Fibroblast of upper back skin (primary cell): ENCODE results near the gene CHRM4.
A peak's percentile ranks its signal among the peaks of the same experiment; 100 is the strongest.
"Not testable (repeated sequence)": the region's sequence is repeated elsewhere in the genome, so short reads cannot be mapped to it uniquely, and the experiment has no call there.

Source experiments
- DNase-seq: peaks from one replicate; pipeline ENCODE4 v3.0.0-alpha.2; 2013

Gene CHRM4

DNA sequence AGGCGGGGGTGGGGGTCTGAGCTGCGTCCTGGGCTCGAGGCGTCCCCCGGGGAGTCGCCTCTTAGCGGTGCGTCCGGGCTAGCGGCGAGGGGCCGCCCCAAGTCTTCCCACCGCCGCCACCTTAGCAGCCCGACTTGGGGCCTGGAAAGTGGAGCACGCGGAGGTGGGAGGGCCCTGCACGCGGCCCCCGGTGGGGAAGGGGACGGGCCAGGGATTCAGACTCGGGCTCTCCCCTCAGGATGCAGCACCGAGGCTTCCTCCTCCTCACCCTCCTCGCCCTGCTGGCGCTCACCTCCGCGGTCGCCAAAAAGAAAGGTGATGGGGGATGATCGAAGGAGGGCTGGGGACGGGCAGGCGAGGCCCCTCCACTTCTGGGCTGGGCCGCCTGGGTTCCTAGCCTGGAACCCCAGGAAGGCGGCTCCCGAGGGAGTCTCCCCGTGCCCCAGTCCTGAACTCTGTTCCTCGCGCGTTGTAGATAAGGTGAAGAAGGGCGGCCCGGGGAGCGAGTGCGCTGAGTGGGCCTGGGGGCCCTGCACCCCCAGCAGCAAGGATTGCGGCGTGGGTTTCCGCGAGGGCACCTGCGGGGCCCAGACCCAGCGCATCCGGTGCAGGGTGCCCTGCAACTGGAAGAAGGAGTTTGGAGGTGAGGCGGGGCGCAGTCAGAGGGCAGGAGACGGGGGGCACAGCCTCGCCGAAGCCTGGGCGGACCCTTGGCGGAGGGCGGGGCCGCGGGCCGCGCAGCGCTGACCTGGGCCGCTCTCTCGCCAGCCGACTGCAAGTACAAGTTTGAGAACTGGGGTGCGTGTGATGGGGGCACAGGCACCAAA lies 9.5 kb downstream of the CHRM4 start:
- no peak for DNase-seq

DNA sequence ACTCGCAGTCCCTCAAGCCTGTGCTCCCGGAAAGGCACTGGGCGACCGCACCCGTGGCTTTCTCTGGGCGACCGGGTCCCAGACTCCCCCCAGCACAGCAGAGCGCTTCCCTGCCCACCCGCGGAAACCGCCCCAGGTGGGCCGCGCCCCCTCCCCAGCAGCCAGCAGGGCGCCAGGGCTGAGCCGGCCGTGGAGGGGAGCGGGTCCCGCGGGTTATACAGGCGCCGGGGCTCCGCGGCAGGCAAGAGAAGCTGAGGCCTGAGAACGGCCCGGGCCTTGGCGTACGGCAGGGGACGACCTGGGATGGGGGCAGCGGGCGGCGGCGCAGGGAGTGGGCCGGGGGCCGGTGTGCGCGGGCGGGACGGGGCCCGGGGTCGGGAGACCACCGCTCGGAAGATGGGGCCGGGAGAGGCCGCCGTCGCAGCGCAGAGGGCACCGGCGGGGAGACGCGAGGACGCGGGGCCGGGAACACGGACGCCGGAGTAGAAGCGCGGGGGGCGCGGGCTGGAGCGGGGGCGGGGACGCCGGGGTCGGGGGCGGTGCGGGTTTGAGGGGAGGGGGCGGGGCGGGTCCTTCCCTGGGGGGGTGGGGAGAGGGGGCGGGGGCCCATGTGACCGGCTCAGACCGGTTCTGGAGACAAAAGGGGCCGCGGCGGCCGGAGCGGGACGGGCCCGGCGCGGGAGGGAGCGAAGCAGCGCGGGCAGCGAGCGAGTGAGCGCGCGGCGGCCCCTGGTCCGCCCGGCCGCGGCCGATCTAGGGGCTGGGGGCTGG lies 10.3 kb downstream of the CHRM4 start, which contains the start of gene MDK:
MDK (plus strand) TSS at position 622 of the 771 bp plus-strand sequence. CDS start 389 bp downstream, outside the sequence.
- DNase-seq: no peak

DNA sequence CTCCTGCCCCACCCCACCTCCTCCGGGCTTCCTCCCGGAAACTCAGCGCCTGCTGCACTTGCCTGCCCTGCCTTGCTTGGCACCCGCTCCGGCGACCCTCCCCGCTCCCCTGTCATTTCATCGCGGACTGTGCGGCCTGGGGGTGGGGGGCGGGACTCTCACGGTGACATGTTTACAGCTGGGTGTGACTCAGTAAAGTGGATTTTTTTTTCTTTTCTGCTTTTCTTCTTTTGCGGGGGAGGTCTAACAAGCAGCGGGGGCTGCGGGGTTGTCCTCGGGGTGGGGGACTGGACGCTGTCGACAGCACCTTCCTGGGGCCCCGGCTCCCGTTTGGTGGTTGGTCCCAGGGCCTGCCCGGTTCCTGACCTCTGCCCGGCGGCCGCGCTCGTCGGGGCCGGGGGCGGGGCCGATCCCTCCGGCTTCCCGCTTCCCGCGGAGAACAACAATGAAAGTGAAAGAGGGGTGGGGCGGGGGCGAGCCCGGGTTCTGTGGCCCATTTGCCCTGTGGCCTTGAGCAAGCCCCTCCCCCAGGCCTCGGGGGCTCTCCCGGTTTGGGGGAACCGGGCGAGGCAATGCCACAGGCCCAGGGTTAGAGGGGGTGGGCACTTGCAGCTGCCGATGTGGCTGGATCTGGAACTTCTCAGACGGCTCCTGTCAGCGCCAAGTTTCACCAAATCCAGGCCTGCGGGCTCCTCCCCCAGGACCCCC lies 11.1 kb downstream of the CHRM4 start:
- DNase-seq: no peak

DNA sequence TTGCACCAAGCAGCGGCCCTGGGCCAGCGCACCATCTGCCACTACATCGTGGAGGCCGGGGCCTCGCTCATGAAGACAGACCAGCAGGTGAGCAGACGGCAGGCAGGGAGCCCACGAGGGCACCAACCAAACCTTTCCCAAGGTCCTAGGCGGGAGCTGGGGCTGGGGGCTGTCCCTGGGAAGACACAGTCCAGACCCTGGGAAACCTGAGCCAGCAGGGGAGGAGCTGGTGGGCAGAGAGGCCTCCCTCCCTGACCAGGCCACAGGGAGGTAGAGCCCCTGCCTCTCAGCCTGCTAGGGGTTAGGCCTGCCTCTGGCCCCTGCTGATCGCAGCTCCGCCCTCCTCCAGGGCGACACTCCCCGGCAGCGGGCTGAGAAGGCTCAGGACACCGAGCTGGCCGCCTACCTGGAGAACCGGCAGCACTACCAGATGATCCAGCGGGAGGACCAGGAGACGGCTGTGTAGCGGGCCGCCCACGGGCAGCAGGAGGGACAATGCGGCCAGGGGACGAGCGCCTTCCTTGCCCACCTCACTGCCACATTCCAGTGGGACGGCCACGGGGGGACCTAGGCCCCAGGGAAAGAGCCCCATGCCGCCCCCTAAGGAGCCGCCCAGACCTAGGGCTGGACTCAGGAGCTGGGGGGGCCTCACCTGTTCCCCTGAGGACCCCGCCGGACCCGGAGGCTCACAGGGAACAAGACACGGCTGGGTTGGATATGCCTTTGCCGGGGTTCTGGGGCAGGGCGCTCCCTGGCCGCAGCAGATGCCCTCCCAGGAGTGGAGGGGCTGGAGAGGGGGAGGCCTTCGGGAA lies 11.9 kb downstream of the CHRM4 start:
- DNase-seq: not testable (repeated sequence)

DNA sequence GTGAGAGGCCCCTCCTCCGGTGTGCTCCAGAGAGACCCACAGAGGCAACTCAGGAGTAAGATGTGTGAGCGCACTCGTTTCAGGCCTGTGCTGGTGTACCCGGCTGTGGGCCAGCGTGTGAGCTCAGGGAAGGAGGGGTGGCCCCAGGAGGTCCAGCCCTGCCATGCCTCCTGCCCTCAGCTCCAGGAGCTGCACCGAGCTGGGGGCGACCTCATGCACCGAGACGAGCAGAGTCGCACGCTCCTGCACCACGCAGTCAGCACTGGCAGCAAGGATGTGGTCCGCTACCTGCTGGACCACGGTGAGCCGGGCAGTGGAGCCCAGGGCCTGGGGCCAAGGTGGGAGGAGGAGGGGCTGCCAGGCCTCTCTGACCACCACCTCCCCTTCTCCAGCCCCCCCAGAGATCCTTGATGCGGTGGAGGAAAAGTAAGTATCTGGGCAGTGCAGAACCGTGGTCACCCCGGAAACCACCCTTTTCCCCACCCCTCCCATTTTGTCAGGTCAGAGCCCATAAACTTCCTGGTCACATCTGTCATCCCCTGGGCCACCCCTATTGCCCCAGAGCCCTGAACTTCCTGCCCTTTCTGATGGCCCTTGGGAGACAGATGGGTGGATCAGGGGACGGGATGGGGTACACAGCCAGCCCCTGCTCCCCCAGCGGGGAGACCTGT lies 12.6 kb downstream of the CHRM4 start:
- no peak for DNase-seq

DNA sequence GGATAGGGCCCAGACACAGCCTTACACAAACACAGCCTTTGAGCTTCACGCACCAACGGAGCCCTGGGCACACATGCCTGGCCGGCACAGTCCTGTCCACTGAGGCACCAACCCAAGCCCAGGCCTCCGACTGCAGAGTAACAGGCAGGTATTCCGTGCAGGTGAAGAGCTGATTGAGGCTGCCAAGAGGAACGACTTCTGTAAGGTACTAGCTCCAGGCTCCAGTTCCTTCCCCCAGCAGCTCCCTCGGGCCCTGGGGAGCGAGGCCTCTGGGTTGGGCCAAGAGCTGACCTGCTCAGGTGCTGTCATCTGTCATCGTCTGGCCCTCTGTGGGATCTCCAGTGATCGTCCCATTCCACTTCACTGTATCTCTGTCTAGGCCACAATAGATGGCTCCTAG lies 13.3 kb downstream of the CHRM4 start:
- DNase-seq: no peak

DNA sequence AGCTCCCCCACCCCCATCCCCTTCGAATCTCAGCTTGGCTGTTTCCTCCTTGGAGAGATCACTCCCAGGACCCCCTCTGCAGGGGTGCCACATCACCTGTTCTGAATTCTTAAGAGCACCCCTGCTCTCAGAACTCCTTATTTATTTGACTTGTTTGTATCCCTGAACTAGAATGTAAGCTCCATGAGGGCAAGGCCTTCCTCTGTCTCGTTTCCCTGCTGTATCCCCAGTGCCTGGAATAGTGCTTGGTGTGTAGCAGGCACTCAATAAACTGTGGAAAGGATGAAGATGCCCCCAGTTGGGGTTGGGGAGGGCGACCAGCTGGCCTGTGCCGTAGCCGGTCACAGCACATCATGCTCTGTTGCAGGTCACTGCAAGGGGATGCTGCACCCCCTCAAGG lies 13.7 kb downstream of the CHRM4 start:
- DNase-seq: no peak

DNA sequence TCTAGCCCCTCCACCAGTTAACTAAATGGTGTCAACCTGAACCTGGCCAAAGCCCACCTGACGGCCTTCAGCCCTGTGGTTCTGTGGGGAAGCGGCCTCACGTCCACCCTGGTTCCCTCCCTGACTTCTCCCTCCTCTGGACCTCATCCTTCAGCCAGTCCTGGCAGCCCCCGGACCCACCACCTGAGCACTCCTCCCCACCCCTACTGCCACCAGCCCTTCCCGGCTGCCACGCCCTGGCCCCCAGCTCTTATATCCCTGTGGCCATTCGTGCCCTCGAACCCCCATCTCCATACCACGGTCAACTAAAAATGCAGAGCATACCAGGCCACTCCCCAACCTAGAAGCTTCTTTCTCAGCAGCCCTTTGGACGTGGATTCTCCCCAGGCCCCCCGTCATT lies 14.3 kb downstream of the CHRM4 start:
- DNase-seq: no peak

DNA sequence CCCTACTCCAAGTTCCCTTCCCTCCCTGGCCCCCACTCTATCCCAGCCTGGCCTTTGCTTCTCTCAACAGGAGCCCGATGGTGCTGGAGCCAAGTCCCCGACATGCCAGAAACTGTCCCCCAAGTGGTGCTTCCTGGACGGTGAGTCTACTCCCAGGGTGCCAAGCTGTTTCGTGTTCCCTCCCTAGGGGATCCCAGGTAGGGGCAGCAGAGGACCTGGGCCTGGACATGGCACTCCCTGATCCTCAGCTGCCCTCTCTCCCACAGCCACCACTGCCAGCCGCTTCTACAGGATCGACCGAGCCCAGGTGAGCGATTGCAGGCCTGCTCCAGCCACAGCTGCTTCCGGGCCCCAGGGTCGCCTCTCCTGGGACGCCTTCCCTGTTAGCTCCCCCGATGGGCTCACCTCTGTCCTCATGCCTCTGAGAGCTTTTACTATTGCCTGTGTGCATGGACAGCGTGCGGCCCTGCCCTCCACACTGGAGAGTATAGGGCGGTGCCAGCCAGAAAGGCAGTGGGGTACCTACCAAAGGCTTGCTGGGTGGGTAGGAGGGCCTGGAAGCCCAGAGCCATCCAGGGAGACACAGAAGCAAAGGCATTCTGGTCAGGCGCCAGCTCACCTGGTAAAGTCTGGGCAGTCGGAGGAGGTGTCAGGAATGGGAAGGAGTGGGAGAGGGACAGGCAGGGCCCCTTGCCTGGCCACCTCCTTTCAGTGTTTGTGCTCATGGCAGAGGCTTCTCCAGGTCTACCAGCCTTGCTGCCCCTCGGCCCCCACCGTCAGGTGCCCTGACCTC lies 15.1 kb downstream of the CHRM4 start:
- DNase-seq: no peak

DNA sequence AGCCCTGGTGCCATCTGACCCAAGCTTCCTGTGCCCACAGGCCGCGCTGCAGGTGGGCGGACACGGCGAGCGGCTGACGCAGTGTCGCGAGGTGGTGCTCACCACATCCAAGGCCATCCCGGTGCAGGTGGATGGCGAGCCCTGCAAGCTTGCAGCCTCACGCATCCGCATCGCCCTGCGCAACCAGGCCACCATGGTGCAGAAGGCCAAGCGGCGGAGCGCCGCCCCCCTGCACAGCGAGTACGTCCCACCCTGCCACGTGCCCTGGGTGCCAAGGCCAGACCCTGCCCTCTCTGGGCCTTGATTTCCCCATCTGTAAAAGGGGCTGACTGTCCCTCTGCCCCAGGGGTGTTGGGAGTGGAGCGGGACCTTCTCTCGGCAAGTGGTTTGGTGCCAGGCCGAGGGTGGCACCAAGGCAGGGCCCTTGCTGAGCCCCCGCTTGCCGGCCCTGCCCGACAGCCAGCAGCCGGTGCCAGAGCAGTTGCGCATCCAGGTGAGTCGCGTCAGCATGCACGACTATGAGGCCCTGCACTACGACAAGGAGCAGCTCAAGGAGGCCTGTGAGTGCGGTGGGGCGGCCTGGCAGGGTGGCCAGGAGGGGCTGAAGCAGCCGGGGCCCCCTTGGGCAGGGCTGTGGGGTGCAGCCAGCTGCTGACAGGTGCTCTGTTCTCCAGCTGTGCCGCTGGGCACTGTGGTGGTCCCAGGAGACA lies 16.0 kb downstream of the CHRM4 start:
- no peak for DNase-seq

DNA sequence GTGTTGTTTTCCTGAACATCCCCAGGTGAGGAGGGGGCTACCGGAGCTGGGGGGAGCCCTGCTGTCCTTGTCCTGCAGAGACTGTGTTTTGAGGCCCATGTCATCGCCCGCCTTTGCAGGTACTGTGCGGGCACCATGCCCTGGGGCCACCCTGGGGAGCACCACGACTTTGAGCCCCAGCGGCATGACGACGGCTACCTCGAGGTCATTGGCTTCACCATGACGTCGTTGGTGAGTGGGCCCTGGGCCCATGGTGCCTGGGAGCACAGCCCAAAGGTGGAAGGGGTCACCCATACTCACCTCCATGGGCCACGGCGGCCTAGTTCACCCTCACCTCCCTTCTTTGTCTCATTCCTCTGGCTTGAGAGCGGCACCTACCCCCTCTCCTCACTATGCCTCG lies 16.8 kb downstream of the CHRM4 start:
- no peak for DNase-seq

DNA sequence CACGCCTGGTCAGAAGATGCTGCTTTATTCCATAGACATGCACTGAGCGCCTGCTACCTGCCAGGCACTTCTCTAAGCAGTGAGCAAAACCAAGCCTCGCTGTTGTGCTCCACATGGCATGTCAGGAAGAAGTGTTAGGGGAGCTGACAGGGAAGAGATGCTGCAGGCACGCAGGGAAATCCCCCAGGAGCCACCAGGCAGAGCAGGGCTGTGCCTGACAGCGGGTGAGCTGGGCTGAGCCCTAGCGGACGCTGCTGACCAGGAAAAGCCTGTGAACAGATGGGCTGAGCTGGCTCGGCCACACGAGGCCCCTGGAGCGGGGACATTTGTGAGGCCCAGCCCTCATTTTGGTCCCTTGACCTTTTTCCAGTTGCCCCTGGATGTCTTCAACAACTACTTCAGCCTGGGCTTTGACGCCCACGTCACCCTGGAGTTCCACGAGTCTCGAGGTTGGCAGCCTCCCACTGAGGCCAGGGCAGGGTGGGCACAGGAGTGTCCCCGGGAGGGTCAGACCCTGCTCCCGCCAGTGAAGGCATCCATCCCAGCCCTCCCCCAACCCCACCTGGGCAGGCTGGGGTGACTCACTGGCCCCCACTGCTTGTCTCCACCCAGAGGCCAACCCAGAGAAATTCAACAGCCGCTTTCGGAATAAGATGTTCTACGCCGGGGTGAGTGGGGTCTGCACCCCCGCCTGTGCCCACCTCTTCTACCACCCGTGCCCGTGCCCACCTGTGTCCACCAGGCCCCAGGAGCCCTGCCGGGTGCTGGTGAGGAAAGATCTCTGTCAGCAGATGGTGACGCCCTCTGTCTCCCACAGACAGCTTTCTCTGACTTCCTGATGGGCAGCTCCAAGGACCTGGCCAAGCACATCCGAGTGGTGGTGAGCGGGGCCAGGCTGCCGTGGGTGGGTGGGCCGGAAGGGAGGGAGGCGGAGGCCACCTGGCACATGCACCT lies 17.5 kb downstream of the CHRM4 start:
- no peak for DNase-seq

DNA sequence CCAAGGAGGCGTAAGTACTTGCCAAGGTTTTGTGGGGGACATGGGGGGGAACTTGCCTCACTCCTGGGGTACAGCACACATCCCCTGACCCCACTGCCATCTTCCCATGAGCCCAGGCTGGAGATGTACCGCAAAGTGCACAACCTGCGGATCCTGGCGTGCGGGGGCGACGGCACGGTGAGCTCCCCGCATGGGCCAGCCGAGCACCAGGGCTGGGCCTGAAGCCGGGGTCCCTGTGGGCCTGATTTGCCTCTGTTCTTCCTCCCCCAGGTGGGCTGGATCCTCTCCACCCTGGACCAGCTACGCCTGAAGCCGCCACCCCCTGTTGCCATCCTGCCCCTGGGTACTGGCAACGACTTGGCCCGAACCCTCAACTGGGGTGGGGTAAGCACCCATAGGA lies 19.1 kb downstream of the CHRM4 start:
- DNase-seq: not testable (repeated sequence)

DNA sequence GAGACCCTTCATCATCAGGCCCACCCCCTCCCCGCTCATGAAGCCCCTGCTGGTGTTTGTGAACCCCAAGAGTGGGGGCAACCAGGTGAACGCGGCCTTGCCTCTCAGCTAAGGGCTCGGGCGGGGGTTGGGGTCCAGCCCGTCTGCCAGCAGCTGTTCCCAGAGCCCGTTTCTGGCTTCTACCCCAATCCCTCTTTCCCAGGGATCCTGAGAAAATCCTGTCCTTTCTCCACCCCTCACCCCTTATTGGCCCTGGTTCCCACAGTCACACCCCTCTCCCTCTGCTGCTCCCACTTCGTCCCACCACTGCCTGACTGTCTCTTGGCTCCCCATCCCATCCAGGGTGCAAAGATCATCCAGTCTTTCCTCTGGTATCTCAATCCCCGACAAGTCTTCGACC lies 19.5 kb downstream of the CHRM4 start:
- no peak for DNase-seq

DNA sequence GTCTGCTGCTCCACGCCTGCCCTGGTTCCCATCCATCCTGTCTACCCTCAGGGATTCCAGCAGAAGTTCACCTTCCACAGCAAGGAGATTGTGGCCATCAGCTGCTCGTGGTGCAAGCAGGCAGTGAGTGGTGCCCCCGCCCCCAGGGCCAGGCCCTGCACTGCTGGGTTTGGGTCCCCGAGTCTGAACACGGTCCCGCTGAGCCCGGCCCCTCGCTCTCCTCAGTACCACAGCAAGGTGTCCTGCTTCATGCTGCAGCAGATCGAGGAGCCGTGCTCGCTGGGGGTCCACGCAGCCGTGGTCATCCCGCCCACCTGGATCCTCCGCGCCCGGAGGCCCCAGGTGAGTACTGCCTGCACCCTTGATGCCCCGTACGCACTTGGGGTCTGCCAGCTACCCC lies 20.3 kb downstream of the CHRM4 start:
- not testable (repeated sequence) for DNase-seq

DNA sequence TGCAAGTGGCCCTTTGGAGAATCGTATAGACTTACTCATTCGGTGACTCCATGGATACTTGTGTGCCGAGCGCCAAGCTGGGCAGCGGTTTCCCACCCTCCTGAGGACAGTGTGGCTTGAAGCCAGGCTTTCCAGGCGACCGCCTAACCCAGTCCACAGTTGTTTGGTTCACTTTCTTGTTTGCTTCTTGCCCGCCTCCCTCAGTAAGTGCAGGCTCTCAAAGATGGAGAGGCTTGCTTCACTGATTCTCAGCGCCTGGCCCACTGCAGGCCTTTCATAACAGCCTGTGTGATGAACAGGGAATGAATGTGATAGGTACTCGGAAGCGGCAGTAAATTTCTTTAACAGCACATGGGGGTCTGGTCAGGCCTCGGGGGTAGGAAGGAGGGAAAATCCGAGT lies 21.3 kb downstream of the CHRM4 start:
- no peak for DNase-seq

DNA sequence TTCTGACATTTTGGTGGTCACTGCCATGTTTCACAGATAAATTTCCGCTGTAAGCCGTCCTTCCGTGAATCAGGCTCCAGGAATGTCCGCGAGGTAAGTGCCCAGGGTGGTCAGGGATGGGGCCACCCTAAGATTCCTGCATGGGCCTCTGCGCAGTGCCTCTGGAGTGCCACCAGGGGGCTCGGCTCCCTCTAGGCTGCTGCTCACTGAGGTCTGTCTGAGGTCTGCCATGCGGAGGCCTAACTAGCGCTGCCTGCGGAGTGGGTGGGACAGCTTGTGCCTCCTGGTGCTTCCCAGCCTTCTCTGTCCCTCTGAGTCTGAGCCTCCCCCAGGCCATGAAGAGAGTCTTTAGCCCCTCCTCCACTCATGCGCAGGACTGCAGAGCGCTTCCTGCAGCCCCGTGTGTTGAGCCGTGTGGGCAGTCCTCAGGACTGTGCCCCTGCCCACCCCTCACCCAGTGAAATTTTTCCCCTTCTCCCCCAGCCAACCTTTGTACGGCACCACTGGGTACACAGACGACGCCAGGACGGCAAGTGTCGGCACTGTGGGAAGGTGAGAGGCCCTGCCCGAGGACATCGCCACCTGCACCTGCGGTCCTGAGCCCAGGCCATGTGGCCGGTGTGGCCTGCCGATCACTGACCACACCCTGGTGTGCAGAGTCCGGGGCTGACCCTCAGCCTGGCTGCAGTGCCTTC lies 22.0 kb downstream of the CHRM4 start:
- peak; percentile 69 for DNase-seq

DNA sequence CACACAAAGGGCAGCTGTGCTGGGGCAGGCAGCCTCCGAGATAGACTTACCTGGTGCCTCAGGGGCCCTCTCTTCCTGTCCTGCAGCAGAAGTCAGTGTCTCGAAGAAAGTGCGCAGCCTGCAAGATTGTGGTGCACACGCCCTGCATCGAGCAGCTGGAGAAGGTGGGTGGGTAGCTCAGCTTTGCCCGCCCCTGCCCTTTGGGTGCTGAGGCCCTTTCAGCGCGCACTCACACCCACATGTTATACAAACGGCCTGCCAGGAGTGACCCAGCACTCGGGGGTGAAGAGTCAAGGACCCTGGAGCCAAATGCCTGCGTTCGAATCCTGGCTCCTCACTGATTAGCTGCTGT lies 23.7 kb downstream of the CHRM4 start:
- DNase-seq: no peak
